Muscle of back (tissue), 11 donors: Measurements from ENCODE around the gene PTPRN2. TPM values are rescaled to one million over a fixed set of nuclear protein-coding genes. Genes with fewer than 3 reads are reported as not detected.
"Not testable (repeated sequence)": the region's sequence is repeated elsewhere in the genome, so short reads cannot be mapped to it uniquely, and the experiment has no call there.

ENCODE experiments used
- DNase-seq, 3 donors: peaks; one replicate each; pipeline versions ENCODE4 v3.0.0 to v3.0.0-alpha.2; 2013
- polyA plus RNA-seq, 10 donors: library from polyadenylated mRNA; unstranded; fragments of 120-200 nt; gene quantifications; one replicate each; pipeline ENCODE4 v1.2.1, GENCODE V29; 2013; ENCODE audit not compliant: insufficient read length in 10 of 10

Gene PTPRN2
- polyA plus RNA-seq, 10 donors, result 1.8 to 3.1 (median 2.1) TPM

- DNase-seq, result no peak
Measured at GRCh38 chr7:158516524-158516923, 71.1 kb downstream of the PTPRN2 start.

- DNase-seq, result no peak
Measured at GRCh38 chr7:158512869-158513268, 74.8 kb downstream of the PTPRN2 start.

DNA sequence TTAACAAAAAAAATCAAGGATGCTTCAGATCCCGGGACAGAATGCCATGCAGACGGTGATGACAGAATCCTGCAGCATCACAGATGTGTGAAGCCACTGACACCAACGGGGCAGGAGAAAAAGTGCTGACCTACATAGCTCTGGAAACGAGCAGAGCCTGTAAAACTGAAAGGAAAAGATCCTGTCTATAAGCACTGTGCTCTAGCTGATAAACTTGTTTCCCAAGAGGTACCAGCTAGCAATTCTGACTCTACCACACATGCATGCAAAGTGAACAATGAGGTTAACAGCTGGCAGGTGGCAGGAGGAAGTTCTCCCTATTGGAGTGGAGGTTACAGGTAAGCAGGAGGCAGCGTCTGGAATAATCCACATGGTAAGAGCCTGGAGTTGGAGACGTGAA lies 75.6 kb downstream of the PTPRN2 start:
- DNase-seq, result no peak

DNA sequence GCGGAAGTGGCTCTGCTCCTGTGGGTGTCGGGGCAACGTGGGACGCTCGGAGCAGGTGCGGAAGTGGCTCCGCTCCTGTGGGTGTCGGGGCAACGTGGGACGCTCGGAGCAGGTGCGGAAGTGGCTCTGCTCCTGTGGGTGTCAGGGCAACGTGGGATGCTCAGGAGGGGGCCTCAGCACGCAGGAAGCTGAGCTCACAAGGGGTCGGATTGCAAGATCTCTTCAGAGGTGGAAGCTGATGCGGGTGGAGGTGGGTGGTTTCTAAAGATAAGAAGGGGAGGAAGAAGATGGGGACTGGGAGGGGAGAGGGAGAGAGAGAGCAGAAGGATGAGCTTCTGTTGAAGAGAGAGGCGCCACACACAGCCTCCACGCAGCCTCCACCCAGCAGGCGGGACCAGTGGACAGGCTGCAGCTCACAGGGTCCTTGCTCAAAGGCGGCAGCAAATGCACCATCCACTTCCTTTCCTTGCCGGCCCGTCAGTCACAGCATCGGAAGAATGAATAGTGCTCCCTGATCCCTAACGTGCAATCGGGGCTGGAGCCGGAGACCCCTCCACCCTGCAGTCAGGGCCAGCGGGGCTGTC lies 78.7 kb downstream of the PTPRN2 start:
- no peak for DNase-seq

DNA sequence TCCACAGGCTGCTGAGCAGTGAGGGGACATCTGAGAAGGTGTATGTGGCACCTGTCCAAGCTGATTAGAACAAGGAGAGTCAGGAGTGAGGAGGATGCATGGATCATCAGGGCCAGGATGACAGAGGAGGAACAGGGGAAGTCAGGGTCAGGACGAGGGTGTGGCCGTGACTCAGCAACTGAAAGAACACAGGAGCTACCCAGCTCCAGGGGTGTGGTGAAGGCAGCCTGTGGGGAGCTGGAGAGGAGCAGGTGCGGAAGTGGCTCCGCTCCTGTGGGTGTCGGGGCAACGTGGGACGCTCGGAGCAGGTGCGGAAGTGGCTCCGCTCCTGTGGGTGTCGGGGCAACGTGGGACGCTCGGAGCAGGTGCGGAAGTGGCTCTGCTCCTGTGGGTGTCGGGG lies 79.3 kb downstream of the PTPRN2 start:
- DNase-seq, result not testable (repeated sequence)

DNA sequence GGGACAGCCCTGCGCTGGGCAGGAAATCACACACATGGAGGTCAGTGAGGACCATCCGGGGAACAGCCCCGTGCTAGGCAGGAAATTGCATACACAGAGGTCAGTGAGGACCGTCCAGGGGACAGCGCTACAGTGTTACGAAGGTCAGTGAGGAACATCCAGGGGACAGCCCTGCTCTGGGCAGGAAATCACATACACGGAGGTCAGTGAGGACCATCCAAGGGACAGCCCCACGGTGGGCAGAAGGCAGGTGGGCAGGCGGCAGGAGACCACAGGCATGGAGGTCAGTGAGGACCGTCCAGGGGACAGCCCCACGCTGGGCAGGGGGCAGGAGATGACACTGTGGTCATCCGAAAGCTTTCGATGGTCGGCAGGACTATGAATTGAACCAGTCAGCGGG lies 79.7 kb downstream of the PTPRN2 start:
- DNase-seq, result no peak

DNA sequence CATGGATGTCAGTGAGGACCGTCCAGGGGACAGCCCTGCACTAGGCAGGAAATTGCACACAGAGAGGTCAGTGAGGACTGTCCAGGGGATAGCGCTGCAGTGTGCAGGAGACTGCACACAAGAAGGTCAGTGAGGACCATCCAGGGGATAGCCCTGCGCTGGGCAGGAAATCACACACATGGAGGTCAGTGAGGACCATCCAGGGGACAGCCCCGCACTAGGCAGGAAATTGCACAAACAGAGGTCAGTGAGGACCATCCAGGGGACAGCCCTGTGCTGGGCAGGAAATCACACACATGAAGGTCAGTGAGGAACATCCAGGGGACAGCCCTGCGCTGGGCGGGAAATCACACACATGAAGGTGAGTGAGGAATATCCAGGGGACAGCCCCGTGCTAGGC lies 80.4 kb downstream of the PTPRN2 start:
- not testable (repeated sequence) for DNase-seq

GRCh38 chr7:158506626-158507025 lies 81.0 kb downstream of the PTPRN2 start:
- no peak for DNase-seq

- DNase-seq, result no peak
Measured at GRCh38 chr7:158505683-158506082, 81.9 kb downstream of the PTPRN2 start.

DNA sequence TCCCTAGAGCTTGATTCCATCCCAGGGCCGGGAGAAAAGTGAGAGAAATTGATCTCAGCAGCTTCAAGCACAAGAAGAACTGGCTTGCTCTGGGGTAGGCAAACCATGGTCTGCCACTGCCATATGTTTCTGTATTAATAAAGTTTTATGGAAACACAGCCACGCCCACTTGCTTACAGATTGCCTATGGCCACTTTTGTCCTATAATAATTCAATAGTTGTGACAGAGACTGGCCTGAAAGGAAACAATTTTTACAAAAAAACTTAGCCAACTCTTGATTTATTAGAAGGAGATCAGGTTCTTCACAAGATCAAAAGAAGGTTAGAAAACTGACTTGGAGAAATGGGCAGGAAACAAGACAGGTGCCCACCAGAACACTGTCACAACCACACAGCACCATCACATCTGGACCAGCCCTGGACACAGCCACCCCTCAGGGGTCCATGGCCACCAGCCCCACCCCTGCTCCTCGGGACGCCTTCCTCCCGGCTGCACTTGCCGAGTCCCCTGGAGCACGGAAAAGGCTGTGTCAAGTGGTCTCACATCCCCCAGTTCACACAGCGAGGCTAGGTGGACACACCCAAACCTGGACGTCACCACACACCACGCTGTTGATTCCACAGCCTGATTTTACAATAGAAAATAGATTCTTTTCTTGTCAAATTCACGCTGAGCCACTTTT lies 85.4 kb downstream of the PTPRN2 start:
- no peak for DNase-seq

- DNase-seq, result no peak
Measured at GRCh38 chr7:158501393-158502067, 86.1 kb downstream of the PTPRN2 start.

DNA sequence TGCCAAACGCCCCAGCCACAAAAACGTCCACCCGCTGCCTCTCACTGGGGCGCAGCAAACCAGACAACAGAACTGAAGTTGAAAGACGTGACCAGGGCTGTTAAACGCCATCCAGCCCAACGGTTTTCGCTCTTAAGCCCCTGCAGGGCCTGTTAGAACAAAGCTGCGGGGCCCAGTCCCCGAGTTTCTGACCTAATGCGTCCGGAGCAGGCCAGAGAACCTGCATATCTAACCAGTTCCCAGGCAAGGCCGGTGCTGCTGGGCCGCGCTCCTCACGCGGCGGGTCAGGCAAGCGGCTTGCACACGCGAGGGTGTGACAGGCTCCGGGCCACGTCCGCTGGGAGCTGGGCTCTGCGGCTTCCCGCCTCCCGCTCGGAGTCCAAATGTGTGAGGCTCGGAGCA lies 87.0 kb downstream of the PTPRN2 start:
- peak in 1 of 3 donors; percentile 19 for DNase-seq

DNA sequence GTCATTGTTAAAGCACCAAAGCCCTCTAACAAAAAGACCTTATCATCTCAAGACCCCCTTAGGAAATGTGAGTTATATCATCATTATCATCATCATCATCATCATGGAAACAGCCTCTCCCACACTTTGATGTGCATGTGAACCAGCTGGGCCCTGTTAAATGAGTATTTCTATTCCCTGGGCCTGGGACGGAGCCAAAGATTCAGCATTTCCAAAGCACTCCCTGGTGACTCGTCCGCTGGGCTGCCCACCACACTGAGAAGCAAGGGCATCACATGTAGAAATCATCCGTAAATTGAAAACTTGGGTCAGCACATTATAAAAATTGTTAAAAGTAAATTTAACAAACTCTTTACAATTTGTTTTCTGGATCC lies 88.6 kb downstream of the PTPRN2 start:
- no peak for DNase-seq

- no peak for DNase-seq
Measured at GRCh38 chr7:158498443-158499081, 89.1 kb downstream of the PTPRN2 start.

DNA sequence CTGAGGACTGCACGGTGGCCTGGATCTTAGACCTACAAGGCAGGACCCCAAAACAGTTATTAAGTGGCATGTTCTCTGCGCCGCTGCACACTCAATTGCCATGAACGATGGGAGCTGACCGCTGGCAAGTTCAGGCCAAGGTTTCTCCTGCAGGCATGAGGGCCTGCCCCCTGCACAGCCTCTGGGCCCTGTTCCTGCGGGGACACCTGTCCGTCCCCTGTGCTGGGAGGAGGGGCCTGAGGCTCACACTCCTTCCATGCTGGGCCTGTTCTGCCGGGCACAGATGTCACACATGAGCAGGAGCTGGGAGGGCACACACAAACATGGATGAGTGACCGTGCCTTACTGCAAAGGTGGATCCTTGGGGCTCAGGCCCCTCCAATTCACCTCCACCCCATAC lies 90.0 kb downstream of the PTPRN2 start:
- no peak for DNase-seq

DNA sequence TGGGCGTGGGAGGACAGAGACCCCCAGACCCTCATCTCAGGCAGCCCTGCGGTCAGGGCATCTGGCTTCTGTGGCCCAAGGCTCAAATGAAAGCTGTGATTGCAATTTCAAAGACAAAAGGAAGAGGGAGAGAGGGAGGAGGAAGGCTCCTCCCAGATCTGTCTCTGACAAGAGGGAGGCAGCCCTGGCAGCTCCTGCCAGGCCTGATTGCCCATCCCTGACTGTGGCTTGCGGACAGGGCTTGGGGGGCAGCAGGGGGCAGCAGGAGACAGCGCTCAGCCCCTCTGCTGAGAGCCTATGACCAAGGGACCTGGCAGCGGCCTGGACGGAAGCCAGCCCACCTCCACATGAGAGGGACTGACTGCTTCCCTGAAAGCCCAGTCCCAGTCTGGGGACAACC lies 91.8 kb downstream of the PTPRN2 start:
- DNase-seq, result peak in 1 of 3 donors; percentile 13

DNA sequence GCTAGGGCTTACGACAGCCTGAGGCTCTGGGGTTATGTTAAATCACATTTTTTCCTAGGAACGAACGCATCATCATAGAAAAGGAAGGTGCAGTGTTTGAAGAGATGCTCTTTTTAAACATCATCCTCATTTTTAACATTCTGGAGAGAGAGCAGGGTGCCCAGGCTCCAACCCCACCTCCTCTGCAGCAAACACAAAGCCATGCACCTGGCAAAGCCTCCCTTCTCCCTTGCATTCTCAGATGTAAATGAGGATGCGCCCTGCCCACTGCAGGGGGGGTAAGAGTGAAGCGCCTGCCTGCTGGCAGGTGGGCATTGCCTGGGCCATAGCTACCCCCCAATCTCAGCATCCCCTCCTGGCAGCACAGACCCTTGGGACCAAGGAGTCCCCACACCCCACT lies 92.4 kb downstream of the PTPRN2 start:
- DNase-seq, result no peak

- no peak for DNase-seq
Measured at GRCh38 chr7:158494643-158495042, 93.0 kb downstream of the PTPRN2 start.

DNA sequence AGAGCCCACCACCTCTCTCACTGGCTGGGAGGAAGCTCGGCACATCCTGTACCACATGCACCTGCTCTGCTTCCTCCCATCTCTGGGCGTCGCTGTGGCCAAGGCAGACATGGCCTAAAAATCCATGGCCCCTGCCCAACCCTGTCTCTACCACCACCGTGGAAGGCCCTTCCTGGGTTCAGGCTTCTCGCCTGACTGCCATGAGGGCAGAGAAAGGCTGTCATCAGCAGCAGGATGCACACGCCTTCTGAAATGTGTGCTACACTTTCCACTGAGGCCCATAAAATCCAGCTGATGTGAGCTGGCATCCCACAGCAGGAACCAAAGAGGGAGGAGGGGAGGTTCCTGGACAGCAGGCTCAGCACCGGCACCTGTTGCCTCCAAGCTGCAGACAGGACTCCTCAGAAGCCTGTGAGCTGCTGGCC lies 93.4 kb downstream of the PTPRN2 start:
- DNase-seq, result no peak

DNA sequence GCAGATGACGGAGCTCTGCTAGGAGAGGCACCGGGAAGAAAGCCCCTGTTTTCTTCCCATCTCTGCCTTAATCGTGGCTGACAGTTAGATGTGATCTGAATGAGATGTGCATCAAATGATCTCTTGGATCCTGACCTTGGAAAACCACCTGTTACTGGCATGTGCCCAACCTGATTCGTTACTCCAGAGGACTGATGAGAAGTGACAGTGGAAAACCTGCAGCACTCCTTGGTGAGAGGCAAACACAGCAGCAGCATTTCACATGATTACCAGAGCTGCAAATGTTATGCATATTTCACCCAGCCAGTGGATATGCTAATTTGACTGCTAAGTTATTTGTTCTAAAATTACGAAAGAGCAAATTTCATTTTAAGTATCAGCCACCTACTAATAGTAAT lies 95.3 kb downstream of the PTPRN2 start:
- DNase-seq, result no peak

DNA sequence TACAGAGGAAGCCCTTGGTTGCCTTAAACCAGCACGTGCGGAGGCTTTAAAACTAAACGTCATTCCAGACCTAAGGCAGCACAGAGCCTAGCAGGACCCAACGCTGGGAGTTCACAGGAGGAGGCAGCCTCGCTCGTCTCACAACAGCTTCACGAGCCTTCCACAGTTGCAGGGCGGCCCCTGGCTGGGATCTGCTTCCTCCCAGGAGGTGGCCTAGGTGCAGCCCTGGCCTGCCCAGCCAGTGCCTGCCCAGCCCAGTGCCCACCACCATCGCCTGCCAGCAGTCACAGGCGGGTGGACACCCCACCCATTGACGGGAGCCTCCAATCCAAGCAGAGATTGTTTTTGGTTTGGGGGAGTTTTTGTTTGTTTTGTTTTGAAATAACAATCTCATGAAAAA lies 96.5 kb downstream of the PTPRN2 start:
- DNase-seq, result no peak

GRCh38 chr7:158490171-158490782 lies 97.3 kb downstream of the PTPRN2 start:
- no peak for DNase-seq
